Measurements from ENCODE around the gene SGSM2. TPM values are rescaled to one million over a fixed set of nuclear protein-coding genes. Genes with fewer than 3 reads are reported as not detected.
A peak's percentile ranks its signal among the peaks of the same experiment; 100 is the strongest.

The SGSM2 gene
- total and polyA plus RNA-seq, 2 of the 13 experiments (the other 11 are each of a cell fraction or from before 2014, with no cell fraction given) = 30.4 to 51.3 TPM

- no peak for TF ChIP-seq MYPOP (CRISPR knock-in tag; IDR thresholded peaks at IDR 0.05)
- TF ChIP-seq NR1H2 (CRISPR knock-in tag; IDR thresholded peaks at IDR 0.05; ENCODE audit: borderline replicate concordance, low read depth) = no peak
- TF ChIP-seq TRIM24 (CRISPR knock-in tag; IDR thresholded peaks at IDR 0.05) = no peak
- no peak for TF ChIP-seq CTCF (CRISPR knock-in tag; IDR thresholded peaks at IDR 0.05)
- TF ChIP-seq CEBPZ (IDR thresholded peaks at IDR 0.05; ENCODE audit: low read length) = no peak
- no peak for TF ChIP-seq STAG1 (CRISPR knock-in tag; IDR thresholded peaks at IDR 0.05)
- TF ChIP-seq SIN3A (IDR thresholded peaks at IDR 0.05; ENCODE audit: borderline replicate concordance, low read depth, low read length) = peak; percentile 75; the same call in 1 of the 2 replicates
- TF ChIP-seq HOXA5 (CRISPR knock-in tag; IDR thresholded peaks at IDR 0.05) = no peak
- no peak for TF ChIP-seq RFX3 (CRISPR knock-in tag; IDR thresholded peaks at IDR 0.05)
- TF ChIP-seq CSRNP2 (CRISPR knock-in tag; conservative IDR thresholded peaks at IDR 0.05; ENCODE audit: low read depth) = no peak
- no peak for TF ChIP-seq CREB3 (CRISPR knock-in tag; IDR thresholded peaks at IDR 0.05)
- TF ChIP-seq ZNF317 (CRISPR knock-in tag; IDR thresholded peaks at IDR 0.05) = no peak
- TF ChIP-seq ZNF30 (CRISPR knock-in tag; IDR thresholded peaks at IDR 0.05) = no peak
- no peak for TF ChIP-seq NONO (IDR thresholded peaks at IDR 0.05)
- TF ChIP-seq NONO (CRISPR knock-in tag; conservative IDR thresholded peaks at IDR 0.05) = 0 out of 2 replicates have a peak, but pooled peaks have one; percentile 18
- TF ChIP-seq ZNF180 (CRISPR knock-in tag; IDR thresholded peaks at IDR 0.05; ENCODE audit: borderline replicate concordance, low read depth) = no peak
- TF ChIP-seq SMARCC2 (IDR thresholded peaks at IDR 0.05) = no peak
- TF ChIP-seq TBX3 (IDR thresholded peaks at IDR 0.05; ENCODE audit: borderline replicate concordance) = no peak
- TF ChIP-seq ZNF773 (CRISPR knock-in tag; IDR thresholded peaks at IDR 0.05; ENCODE audit: borderline replicate concordance) = no peak
- TF ChIP-seq ZNF263 (CRISPR knock-in tag; IDR thresholded peaks at IDR 0.05) = peak; percentile 68
- no peak for TF ChIP-seq ZNF792 (CRISPR knock-in tag; IDR thresholded peaks at IDR 0.05)
- no peak for TF ChIP-seq ZNF557 (CRISPR knock-in tag; IDR thresholded peaks at IDR 0.05)
Observed at GRCh38 chr17:2396568-2397246, 59.4 kb downstream of the SGSM2 start (continued).

Data from HepG2 (cell line).